GM18858 (cell line): ENCODE measurements around the gene SFT2D1.
A peak's percentile ranks its signal among the peaks of the same experiment; 100 is the strongest.

Source experiments
- ATAC-seq: cut with Tn5 transposase; IDR thresholded peaks from one replicate; pipeline ENCODE4 v1.9.1; 2021; ENCODE audit not compliant: unreplicated experiment

Gene SFT2D1

DNA sequence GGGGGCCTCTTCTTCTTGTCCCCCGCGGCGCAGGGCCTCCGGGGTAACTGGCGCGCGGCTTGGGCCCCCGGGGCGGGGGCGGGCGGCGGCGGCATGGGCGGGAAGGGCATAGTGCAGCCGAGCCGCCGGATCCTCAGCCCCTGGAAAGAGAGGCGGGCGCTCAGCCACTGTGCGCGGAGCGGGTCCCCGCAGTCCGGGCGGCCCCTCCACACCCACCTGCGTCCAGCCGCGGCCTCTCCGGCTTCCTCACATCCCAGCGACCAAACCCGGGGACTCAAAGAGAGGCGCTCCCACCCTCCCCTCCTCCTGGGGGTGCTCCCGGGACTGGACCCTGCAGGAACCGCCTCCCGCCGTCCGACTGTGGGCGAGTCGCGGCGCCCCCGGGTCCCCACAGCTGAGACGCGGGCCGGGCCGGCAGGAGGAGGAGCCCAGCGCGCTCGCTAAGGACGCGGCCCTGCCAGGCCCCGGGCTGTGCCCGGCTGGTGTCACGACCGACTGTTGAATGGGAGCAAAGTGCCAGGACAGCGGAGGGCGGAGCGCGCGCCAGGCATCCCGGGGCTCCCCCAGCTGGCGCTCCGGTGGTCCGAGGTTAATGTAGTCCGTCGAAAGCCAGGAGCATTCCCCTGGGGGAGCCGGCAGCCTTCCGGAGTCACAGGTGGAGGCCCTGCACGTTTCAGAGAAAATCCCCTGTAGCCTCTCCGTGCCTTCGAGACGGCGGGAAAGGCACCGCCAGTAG is 34.1 kb downstream of the SFT2D1 start, which contains the start of gene PRR18:
PRR18 (minus strand) TSS at position 360 of the 736 bp plus-strand sequence; CDS start at position 110, 250 bp downstream.
- ATAC-seq = peak; percentile 32

DNA sequence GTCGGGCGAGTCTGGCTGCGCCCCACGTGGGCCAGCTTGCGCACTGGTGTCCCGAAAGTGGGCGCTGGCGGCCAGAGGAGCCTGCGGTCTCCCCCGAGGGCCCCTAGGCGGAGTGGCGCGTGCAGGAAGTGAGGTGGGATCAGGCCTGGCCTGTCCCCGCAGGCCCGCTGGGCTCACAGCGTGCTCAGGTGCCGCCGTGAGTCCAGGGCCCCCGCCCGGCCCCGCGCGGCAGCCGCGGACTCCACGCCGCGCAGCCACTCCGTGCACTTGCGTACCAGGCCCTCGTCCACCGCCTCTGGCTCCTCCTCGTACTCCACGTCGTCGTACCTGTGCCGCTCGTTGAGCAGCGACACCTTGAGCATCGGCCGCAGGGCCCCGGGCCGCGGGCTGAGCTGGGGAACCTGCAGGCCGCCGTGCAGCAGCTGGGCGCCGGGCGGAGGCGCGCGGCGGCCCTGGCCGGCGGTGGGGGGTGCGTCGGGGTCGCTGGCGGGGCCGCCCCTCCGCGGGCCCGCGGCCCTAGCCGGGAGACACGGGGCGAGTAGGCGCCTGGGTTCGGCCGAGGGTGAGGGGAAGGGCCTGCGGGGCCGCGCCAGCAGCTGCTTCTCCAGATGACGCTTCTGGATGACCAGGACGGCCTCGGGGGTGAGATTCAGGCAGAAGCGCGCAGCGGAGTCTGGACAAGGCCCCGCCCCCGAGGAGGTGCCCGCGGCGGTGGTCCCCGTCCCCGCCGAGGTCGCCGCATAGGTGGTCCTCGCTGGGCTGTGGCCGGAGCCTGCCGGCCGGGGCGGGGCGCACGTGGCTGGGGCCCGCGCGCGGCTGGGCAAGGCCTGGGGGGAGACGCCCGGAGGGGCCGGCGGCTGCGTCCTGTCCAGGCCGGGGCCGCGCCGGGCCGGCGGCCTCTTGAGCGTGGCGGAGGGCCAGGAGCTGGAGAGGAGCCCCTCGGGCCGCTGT is 35.0 kb downstream of the SFT2D1 start:
- peak; percentile 20 for ATAC-seq

DNA sequence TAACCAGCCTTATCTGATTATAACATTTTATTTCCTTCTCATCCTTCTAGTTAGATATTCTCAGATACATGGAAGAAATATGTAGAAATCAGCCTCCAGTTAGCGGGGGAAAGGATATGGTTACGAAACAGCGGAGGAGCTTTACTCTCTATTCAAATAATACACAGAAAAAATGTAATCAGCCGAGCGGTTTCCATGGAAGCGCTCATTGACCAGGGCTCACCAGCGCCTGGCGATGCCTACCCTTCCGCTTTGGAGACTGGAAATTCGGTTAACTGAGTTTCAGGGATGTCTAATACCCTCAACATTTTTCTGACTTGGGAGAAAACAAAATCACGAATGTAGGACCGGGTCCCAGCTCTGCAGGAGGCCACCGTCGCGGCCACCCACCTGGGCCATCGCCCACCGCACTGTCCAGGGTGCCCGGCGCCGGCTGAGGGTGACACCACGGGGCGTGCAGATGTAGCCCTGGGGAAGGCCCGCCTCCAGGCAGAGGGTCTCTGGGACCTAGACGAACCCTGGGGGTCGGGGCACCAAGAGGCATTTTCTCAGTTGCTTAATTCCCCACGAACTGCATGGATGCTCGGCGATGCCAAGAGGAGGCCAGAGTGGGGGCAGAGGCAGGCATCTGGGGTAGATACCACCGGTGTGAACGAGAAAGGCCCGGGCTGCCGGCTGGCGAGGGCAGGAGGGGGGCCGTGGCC is 35.8 kb downstream of the SFT2D1 start:
- ATAC-seq = no peak

DNA sequence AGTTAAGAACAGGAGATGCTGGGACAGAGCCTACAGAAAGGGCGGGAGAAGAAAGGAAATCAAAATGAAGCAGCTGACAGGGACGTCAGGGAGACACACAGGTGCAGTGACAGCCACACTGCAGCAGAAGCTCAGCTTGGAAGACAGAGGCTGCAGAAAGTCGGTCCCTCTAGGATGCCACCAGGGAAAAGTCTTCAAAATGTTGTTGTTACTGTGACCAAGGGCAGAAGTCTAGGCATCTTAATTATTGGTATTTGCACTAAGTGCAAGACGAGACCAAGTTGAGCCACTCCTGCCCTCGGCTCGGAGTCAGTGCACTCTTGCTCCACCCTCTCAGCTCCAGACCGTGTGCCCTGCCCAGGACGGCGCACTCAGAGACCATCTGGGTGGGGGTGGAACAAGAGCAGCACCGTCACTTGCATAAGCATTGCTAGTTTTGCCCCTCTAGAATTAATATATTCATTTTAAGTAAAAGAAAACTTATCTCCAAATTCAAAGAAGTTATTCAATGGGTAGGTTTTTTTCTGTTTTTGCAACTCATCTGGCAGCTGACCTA is 36.7 kb downstream of the SFT2D1 start:
- ATAC-seq = no peak

DNA sequence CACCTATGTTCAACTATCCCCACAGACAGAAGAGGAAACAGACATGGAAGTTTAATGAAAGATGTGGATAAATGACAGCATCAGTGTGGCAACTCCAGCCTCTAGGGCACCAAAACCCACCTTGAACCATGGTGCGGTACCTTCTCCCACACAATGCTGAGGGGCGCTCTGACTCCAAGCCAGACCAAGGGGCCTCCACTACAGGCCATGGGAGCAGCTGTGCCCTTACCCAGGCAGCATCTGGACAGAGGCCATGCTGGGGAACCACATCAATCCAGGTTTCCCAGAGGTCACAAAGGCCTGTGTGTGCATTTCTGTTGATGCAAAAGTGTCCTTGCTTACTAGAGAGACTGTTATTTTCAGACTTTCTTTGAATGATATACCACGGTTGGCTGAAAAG is 38.2 kb downstream of the SFT2D1 start:
- no peak for ATAC-seq

DNA sequence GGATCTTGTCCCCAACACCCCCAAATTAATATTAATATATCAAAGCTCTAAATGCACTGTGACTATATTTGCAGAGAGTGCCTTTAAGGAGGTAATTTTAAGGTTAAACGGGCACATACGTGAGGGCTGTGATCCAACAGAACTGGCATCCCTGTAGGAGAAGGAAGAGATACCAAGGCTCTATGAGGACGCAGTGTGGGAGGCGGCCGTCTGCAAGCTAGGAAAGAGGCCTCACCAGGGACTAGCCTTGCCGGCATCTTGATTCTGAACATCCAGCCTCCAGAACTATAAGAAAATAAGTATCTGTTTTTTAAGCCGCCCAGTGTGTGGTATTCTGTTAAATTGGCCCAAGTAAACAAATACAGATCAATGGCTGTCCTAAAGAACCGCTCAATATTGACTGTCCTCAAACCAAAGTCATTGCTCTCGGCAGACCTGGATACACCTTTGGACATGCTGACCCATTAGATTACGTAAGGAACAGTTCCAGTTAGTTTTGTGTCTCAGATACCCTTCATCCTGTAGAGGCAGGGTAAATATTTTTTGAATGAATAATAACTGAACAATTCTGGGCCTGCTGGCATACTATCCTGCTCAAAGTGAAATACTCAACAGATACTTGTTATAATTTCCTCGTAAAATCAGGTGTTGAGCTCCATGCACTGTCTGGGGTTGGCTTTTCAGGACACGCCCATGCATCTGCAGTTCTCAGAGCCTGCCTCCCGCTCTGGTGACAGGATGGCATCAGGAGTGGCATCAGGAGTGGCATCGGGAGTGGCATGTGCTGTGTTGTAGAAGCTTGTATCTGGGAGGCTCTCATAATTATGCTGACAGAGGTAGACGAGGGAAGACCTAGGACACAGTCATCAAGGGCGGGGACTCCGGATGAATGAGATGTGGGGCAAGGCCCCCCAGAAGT is 40.5 kb downstream of the SFT2D1 start:
- ATAC-seq = no peak

DNA sequence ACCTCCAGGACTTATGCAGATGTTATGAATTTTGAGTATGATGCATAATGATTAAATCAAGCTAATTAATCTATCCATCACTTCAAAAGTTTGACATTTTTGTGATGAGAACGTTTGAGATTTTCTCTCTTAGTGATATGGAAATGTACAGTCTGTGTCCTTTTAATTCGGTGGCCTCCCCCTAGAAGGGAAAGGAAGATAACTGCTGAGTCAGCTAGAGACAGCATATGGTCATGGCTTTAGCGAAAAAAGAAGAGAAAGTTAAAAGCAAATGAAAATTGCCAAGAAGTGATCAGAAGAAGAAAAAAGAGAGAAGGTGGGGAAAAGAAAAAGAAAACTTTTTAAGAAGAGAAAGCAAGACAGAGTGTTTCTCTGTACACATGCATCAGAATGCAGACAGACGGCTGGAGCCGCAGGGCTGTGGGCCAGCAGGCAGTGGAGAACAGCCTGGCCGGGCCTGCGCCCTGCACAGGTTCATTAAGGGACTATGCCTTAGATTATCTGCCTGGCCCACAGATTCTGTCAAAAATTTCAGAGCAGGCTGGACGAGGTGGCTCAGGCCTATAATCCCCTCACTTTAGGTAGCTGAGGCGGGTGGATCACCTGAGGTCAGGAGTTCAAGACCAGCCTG is 41.9 kb downstream of the SFT2D1 start:
- no peak for ATAC-seq

DNA sequence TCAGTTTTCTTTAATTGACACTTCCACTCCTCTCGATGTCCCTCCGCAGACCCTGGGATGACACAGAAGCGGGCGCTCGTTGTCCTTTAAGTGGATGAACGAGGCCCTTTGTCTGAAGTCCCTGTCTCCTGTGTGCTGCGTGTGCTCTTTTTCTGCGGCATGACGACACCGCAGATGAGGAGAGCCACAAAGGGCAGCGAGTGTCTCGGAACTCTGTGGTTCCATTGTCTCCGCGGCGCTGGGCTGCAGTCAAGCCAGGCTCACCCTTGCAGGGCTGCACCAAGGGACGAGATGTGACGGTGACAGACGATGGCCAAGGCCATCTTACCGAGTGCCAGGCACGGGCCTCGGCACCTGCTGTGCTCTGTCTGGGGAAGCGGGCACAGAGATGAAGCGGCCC is 44.7 kb downstream of the SFT2D1 start:
- no peak for ATAC-seq

DNA sequence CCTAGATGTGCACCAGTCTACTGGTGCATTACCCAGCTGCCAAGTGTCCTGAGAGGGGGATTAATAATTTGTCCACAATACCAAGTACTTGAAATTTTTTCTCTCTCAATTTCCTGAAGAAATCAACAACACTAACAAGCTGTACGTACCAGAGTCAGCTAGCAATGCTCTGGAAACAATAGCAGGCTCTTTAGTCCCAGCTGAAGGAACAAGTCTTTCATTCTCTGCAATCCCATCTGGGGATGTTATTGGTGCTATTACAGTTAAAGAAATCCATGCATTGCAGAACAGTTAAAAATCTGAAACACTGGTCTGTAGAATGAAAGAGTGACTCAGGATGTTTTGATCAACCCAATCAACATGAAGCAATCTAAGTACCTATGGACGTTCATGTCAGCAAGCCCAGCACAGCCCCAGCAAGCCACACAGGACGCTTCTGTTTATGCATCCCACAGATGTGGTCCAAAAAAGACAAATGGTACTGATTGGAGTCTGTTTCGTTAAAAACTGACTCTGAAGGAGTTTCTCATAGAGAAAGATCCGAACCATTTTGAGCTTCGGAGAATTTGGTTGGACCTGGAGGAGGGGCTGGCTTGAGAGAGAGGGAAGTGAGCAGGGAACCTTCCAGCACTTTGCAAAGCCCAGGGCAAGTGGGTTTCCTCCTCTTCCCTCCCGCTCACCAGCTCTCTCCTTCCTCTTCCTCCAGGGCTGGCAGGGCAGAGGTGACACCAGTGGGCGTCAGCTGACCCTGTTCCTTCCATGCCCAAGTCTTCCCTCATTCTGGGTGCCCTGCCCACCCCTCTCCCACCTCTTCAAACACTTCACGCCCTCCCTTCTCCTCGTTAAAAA is 46.1 kb downstream of the SFT2D1 start:
- ATAC-seq = no peak

DNA sequence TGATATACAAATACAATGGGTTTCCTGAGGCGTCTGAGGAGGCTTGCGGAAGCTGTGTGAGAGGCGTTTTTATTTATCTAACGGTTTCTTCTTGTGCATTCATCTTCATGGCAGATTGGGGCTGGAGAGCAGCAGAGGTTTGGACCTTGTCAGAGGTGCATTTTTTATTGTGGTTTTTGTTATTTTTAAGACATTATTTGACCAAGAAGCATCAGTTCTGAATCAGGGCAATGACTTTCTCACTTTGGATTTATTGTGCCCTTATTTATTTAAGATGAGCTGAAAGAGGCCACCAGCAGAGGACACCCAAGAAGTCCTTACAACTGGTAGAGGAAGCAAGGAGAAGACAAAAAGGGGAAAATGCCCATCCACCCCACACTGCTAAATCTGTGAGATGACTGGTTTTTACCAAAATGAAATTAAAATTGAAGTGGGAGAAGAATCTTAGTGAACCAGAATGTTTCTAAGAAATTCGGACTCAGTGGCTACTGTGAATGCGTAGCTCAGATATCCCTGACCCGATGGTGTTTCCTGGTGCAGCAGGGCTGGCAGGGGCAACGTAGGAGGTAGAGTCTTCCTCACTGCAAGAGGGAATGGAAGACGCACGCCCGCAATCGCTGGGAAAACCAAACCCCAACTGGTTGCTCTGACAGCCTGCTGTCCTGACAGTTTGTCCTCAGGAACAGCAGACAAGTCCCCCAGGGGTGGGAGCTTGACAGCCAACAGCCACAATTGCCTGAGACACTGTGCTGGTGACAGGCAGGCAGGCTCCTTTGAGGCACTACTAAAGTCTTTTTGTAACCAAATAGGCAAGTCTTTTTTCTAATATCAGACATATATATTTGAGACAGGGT is 48.4 kb downstream of the SFT2D1 start:
- no peak for ATAC-seq

DNA sequence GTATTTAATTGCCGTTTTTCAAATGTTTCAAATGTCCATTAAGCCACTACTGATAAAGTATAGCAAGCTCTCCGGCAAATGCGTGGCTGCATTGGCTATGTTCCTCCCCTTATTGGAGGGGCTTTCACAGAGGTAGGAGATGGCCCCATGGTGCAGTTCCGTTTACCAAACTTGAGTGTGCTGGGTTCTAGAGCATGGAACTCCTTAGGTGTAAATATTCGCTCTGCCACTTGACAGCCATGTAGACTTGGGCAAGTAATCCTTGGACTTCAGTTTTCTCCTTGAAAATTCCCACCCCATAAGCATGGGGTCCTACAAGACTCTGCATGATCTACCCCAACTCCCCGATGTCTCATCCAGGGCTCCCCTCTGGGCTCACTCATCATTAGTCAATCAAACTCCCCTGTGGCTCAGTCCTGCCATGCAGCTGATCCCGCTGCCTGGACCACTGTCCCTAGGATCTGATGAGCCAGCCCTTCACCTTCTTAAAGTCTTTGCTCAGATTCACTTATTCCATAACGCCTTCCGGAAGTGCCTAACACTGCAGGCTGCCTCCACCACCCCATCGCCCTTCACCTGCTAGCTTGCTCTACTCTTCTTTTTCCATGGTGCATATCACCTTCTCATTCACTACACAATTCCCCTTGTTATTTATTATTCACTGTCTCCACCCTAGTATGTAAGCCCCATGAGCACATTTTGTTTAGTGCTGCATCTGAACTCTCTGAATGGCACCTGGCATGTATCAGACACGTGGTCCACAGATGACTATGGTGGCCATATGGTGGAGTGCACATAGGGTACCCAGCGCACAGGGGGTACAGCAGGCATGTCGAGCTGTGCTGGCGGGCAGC is 52.9 kb downstream of the SFT2D1 start:
- no peak for ATAC-seq

DNA sequence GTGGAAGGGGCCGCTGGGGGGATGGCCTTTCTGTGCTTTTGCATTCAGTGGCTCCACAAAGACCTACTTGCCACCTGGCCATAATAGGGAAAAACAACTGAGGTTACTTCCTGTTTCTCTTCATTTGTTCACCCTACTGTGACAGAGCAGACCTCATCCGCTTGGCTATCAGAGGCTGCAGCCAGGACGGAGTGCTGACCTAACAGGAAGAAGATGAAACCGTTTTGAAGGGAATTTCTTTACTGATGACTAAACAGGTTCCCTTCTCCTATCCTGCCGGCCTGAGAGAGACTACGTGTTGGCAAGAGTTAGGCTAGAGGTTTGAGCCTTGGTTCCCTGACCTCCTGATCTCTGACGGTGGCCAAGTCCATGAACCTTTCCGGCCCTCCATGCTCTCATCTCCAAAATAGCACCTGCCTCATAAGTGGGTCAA is 55.5 kb downstream of the SFT2D1 start:
- ATAC-seq = peak; percentile 98

DNA sequence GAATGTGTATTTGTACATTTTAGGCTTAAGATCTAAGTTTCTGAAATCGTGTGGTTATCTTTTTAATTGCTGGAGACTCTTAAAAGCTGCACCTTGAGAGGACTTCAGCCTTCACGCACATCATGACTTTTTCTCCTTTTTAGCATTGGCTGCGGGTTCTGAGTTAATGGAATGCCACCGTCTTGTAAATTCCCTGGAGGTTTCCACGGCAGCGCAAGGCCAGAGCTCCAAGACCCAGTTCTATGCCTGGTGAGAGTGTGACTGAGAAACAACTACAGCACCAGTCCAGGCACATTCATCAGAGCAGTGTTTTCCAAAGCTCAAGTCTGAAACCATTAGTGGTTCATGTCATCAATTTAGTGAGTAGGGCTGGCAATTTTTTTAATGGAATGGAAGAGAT is 57.1 kb downstream of the SFT2D1 start:
- ATAC-seq = no peak

DNA sequence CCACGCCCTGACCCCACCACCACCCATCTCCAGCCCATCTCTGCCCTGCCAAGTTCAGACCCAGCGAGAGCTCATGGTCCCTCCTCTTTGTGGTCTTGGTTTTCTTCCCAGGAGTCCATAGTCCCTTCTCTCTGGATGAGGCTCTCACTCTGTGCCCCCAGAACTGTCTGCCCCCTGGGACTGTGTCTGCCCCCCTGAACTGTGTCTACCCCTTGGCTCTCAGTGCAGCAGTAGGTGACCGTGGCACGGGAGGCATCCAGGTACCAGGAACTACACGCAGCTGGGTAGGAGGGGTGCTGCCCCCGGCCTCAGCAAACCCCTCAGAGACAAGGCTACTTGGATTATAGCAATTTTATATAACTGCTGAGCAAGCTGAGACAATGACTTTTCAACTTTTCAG is 57.7 kb downstream of the SFT2D1 start:
- no peak for ATAC-seq

DNA sequence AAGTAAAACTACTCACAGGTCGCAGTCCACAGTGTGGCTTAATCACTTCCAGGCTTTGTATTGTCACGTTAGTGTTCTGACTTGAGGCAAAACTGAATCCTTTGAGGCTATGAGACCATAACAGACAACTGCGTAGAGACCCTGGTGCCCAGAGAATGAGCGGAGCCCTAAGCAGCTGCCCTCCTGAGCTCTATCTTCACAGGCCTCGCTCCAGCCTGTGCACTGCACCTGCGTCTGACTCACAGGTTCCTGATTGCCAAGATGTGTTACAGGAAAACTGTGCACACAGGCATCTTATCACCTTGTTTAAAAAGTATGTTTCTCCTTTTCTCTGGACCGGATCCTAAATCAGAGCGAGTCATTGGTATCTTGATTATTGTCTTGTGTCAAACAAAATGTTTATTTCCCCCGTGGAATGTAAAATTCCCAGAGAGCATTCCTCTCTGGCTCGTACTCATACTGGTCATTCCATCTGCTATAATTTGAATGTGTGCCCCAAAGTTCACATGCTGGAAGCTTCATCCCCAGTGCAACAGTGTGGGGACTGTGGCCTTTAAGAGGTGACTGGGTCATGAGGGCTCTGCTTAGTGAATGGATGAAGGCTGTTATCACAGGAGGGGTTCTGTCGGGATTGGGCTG is 59.8 kb downstream of the SFT2D1 start:
- no peak for ATAC-seq

DNA sequence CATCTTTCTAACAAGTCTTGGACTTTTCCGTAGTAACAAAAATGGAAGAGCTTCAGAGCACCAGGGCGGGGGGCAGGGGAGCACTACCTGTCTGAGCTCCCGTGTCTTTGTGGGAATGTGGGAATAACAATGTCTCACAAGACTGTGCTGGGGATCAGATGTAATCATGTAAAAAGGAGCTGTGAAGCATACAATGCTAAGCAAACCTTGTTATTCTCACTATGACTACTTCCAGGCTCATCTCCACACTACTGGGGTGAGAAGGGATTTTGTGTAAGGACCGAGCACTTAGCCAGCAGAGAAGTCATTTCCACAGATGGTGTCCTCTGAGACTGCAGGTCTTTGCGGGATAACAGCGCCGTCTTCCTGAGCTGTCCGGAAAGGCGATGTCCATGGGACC is 61.2 kb downstream of the SFT2D1 start:
- ATAC-seq = peak; percentile 55

DNA sequence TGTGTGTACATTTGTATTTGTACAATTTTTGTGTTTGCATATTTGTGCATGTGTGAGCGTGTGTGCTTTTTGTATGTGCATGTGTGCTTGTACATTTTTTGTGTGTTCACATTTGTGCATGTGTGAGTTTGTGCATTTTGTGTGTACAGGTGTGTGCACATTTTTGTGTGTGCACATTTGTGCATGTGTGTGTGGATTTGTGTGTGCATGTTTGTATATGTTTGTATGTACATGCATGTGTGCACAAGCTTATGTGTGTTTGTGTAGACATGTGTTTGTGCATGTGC is 63.0 kb downstream of the SFT2D1 start:
- ATAC-seq = no peak
